Measurements from ENCODE around the gene CHCHD10.

- no peak for TF ChIP-seq CTCF (IDR thresholded peaks at IDR 0.05)
- no peak for TF ChIP-seq POLR2A (IDR thresholded peaks at IDR 0.05)
Observed at GRCh38 chr22:23779731-23780130, 12.0 kb upstream of the CHCHD10 start.

Measured in Peyer's patch (tissue), 4 donors.